Spinal cord (tissue), 10 donors: Measurements from ENCODE around the gene ELOVL5. TPM values are rescaled to one million over a fixed set of nuclear protein-coding genes. Genes with fewer than 3 reads are reported as not detected.

Source experiments
- DNase-seq, 6 donors: peaks; one replicate each; pipeline versions ENCODE4 v3.0.0 to v3.0.0-alpha.2; 2013 to 2015; ENCODE audit warnings: low spot score in 6 of 6, low read depth in 4 of 6
- H3K27ac ChIP-seq: one replicate; pipeline ENCODE4 v1.5.1; 2013; ENCODE audit warnings: low read depth, low read length, control low read depth
- H3K27me3 ChIP-seq: one replicate; pipeline ENCODE4 v1.6.1; 2013; ENCODE audit warnings: low read length; ENCODE audit not compliant: control insufficient read depth, insufficient read depth
- H3K36me3 ChIP-seq: one replicate; pipeline ENCODE4 v1.6.1; 2013; ENCODE audit warnings: low read length; ENCODE audit not compliant: control insufficient read depth, insufficient read depth
- H3K4me1 ChIP-seq: one replicate; pipeline ENCODE4 v1.6.1; 2013; ENCODE audit warnings: low read length; ENCODE audit not compliant: control insufficient read depth, insufficient read depth
- H3K4me3 ChIP-seq: one replicate; pipeline ENCODE4 v1.5.1; 2013; ENCODE audit warnings: low read depth, low read length, control low read depth
- H3K9me3 ChIP-seq: one replicate; pipeline ENCODE4 v1.6.1; 2013; ENCODE audit warnings: low read length; ENCODE audit not compliant: control insufficient read depth, insufficient read depth
- WGBS: methylation state at CpG from one replicate; pipeline ENCODE4 v1.1.5; 2013; ENCODE audit warnings: missing lambda C conversion rate; ENCODE audit not compliant: insufficient coverage; 5-methylcytosine and 5-hydroxymethylcytosine counted together
- polyA plus RNA-seq, 2 donors: library from polyadenylated mRNA; unstranded; fragments of 120-200 nt; gene quantifications; one replicate each; pipeline ENCODE4 v1.2.1, GENCODE V29; 2013; ENCODE audit not compliant: insufficient read length in 2 of 2
- total RNA-seq, 2 donors: library from RNA; depleted of rRNA in 1 of 2; stranded (reverse); fragments of 120-200 nt in 1 of 2; fragments of >200 nt in 1 of 2; gene quantifications; one replicate each; pipeline versions ENCODE4 v1.2.3 to v1.2.4, GENCODE V29; 2013 to 2014
- donor health status: healthy.

The ELOVL5 gene
- total and polyA plus RNA-seq, 4 donors: 65.0 to 99.5 (median 87.6) TPM

DNA sequence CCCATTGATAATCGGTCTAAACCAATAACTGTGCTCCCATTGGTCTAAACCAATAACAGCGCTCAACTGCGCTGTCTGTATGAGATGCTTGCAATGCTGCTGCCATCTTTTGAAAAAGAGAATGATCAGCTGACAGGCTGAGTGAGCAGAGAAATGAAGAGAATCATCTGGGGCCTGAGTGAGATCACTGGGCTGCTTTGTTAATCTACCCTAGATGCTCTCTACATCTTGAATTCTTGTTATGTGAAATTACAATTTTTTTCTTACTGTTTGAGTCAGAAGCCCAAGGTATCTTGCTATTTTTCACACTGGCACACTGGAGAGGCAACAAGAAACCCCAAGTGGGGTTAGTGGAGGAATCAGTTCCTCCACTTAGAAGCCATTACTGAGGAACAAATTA, 108.6 kb downstream of the ELOVL5 start:
- Histone ChIP-seq H3K27ac (no peak overlapping the region), H3K4me3 (no peak overlapping the region), H3K9me3 (no peaks in the 10 kb centered on the region), H3K36me3 (no peaks in the 10 kb centered on the region), H3K4me1 (no peaks in the 10 kb centered on the region), H3K27me3 (no peaks in the 10 kb centered on the region)
- no peak for DNase-seq
- 100% methylated on average over 3 of the region's 3 CpGs for WGBS

DNA sequence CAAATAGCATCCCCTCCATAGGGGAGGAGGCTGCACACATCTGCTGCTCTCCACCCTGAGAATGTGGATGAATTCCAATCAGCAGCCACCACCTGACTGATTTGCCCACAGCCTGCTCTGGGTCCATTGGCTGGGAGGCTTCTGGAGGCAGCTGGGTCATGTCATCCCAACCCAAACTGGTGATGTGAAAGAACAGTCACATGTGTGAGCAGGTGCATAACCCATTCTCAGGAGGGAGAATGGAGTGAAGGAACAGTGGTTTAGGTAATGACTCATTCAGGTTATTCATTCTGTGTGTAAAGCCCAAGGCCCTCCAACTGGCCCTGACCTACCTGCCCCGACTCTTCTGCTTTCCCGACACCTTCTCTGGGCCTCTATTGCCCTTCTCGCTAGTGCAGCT, 109.2 kb downstream of the ELOVL5 start:
- Histone ChIP-seq H3K9me3 (no peaks in the 10 kb centered on the region), H3K27ac (no peak overlapping the region), H3K4me3 (no peak overlapping the region), H3K36me3 (no peaks in the 10 kb centered on the region), H3K27me3 (no peaks in the 10 kb centered on the region), H3K4me1 (no peaks in the 10 kb centered on the region)
- no CpG with 5 or more reads among the region's 3 CpGs for WGBS
- no peak for DNase-seq

DNA sequence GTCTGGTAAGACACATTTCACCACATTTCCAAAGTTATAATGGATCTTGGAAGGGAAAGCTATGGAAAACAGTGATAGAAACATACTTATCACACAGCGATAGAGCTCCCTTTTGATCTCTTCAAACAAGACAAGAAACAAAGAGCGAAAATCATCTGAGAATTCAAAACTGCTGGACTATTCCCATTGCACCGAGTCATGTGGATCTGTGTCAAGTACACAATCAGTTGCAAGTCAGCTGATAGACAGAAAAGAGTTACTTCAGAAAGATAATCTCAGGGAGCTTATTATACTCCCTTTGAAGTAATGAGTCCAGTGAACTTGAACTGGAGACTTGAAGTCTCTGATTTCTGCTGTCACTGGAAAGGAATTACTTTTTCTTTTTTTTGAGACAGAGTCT, 110.4 kb downstream of the ELOVL5 start:
- no peaks in the 10 kb centered on the region for H3K36me3 ChIP-seq
- H3K27ac ChIP-seq: no peak overlapping the region
- no peak overlapping the region for H3K4me3 ChIP-seq
- no peaks in the 10 kb centered on the region for H3K4me1 ChIP-seq
- 100% methylated on average over 2 of the region's 3 CpGs for WGBS
- H3K27me3 ChIP-seq: no peaks in the 10 kb centered on the region
- H3K9me3 ChIP-seq: no peaks in the 10 kb centered on the region
- no peak for DNase-seq

DNA sequence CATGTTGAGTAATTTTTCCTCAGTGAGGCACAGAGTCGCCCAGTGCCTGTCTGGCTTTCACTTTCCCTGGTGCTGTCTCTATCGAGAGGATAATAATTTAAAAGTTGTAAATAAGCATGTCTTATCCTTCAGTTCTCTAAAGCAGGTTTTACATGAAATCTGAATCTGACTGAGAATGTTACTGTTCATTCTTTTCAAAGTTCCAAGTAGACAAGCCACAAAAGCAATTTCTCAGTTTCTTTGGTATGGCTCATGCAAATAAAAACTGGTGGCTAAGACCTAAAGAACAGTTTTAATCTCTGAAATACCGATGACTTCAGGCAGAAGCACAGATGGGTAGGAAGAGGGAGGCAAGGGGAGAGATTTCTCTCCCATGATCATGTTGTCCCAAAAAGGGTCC, 112.5 kb downstream of the ELOVL5 start:
- Histone ChIP-seq H3K36me3 (no peaks in the 10 kb centered on the region), H3K27ac (no peak overlapping the region), H3K27me3 (no peaks in the 10 kb centered on the region), H3K4me3 (no peak overlapping the region), H3K4me1 (no peaks in the 10 kb centered on the region), H3K9me3 (no peaks in the 10 kb centered on the region)
- DNase-seq: no peak
- 100% methylated on average over 1 of the region's 3 CpGs for WGBS

DNA sequence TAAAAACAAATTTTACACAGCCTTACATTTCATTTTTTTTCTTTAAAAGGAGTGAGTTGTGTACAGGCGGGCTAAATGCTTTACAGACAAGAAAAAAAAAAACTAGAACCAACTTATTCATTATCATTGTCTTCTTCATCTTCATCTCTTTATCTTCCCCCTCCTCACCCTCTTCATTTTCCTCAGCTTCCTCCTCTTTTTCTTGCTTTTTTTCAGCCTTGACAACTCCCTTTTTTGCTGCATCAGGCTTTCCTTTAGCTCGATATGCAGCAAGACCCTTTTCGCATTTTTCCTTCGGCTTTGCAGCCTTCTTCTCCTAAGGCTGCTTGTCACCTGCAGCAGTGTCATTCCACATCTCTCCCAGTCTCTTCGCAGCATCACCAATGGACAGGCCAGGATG, 113.2 kb downstream of the ELOVL5 start:
- no peak for DNase-seq
- Histone ChIP-seq H3K9me3 (no peaks in the 10 kb centered on the region), H3K36me3 (no peaks in the 10 kb centered on the region), H3K27me3 (no peaks in the 10 kb centered on the region), H3K4me3 (no peak overlapping the region), H3K27ac (no peak overlapping the region), H3K4me1 (no peaks in the 10 kb centered on the region)
- 86% methylated on average over 4 of the region's 5 CpGs for WGBS

DNA sequence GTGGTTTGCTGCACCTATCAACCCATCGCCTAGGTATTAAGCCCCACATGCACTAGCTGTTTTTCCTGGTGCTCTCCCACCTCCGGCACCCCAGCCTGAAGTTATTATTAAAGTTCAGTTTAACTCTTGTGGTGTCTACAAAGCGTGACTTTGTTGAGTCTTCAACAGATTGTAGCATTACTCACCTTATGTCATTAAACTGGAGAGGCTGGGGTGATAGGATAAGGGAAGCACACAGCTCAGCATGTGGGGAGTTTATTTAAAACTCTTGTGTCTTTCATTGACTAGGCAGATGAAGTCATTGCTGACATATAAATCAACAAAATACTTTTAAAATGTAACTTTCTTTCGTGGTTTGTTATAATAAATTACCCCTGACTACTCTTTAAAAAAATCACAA, 115.4 kb downstream of the ELOVL5 start:
- no peaks in the 10 kb centered on the region for H3K4me1 ChIP-seq
- no peak for DNase-seq
- H3K27ac ChIP-seq: no peak overlapping the region
- no peaks in the 10 kb centered on the region for H3K9me3 ChIP-seq
- H3K27me3 ChIP-seq: no peaks in the 10 kb centered on the region
- H3K4me3 ChIP-seq: no peak overlapping the region
- no CpG with 5 or more reads among the region's 4 CpGs for WGBS
- H3K36me3 ChIP-seq: no peaks in the 10 kb centered on the region

DNA sequence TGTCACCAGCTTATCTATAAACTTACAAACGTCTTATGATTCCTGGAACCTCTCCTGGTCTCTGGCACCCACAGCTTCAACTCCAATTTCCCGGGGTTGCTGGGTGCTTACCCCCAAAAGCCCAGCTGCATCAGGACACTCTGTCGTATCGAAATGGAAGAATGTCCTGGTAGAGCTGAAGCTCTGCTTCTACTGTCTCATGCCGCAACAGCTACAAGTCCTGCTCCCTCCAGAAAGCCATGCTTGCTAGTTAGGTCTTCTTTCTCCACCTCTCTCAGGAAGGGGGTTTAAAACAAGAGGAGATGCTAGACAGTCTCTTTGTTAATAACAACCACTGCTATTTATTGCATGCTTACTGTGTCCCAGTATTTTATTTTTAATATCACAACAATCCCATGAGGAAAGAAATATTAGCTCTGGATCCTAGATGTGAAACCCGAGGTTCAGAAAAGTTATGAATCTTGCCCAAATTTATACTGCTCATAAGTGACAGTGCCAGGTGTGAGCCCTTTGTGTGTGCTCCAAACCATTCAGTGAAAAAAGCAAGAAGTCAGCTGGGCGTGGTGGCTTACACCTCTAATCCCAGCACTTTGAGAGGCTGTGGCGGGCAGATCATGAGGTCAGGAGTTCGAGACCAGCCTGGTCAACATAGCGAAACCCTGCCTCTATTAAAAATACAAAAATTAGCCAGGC, 117.8 kb downstream of the ELOVL5 start:
- Histone ChIP-seq H3K36me3 (no peaks in the 10 kb centered on the region), H3K27me3 (no peaks in the 10 kb centered on the region), H3K27ac (no peak overlapping the region), H3K4me1 (no peaks in the 10 kb centered on the region), H3K9me3 (no peaks in the 10 kb centered on the region), H3K4me3 (no peak overlapping the region)
- DNase-seq: no peak
- WGBS: 90% methylated on average over 3 of the region's 10 CpGs

DNA sequence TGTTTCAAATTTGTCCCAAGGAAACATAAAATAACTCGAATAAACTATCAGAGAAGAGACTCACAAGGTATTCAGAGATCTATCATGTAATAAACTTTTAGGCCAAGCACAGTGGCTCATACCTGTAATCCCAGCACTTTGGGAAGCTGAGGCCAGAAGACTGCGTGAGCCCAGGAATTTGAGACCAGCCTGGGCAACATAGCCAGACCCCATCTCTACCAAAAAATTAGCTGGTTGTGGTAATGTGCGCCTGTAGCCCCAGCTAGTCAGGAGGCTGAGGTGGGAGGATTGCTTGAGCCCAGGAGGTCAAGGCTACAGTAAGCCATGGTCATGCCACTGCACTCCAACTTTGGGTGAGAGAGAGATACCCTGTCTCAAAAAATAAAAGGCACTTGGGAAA, 120.9 kb downstream of the ELOVL5 start:
- Histone ChIP-seq H3K36me3 (no peaks in the 10 kb centered on the region), H3K9me3 (no peaks in the 10 kb centered on the region), H3K4me3 (no peak overlapping the region), H3K27me3 (no peaks in the 10 kb centered on the region), H3K4me1 (no peaks in the 10 kb centered on the region), H3K27ac (no peak overlapping the region)
- DNase-seq: no peak
- 88% methylated on average over 1 of the region's 3 CpGs for WGBS

DNA sequence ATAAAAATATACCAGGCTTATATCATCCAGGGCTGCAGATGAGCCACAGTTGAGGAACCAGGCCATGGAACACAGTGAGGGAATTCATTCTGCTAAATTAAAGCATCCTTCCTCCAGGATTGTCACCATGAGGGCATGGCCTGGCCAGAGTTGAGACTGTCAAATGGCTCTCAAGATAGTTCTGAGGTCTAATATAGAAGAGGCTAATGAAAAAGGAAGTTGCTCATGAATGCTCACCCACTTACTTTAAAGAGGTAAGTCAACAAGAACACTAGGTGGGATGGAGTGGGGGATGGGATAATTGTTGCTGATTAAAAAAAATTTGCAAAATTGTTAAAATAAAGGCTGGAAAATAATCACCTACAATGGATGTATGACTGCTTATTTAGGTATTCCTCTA, 128.1 kb downstream of the ELOVL5 start:
- Histone ChIP-seq H3K27me3 (no peaks in the 10 kb centered on the region), H3K4me1 (no peaks in the 10 kb centered on the region), H3K36me3 (no peaks in the 10 kb centered on the region), H3K4me3 (no peak overlapping the region), H3K9me3 (no peaks in the 10 kb centered on the region), H3K27ac (no peak overlapping the region)
- no peak for DNase-seq
